ENCODE measurements around the gene CDHR1. TPM values are rescaled to one million over a fixed set of nuclear protein-coding genes. Genes with fewer than 3 reads are reported as not detected.

Gene CDHR1
- total and polyA plus RNA-seq, 2 of the 8 experiments (the other 6 are each of a cell fraction or from before 2014, with no cell fraction given): 3.9 to 10.5 TPM

DNA sequence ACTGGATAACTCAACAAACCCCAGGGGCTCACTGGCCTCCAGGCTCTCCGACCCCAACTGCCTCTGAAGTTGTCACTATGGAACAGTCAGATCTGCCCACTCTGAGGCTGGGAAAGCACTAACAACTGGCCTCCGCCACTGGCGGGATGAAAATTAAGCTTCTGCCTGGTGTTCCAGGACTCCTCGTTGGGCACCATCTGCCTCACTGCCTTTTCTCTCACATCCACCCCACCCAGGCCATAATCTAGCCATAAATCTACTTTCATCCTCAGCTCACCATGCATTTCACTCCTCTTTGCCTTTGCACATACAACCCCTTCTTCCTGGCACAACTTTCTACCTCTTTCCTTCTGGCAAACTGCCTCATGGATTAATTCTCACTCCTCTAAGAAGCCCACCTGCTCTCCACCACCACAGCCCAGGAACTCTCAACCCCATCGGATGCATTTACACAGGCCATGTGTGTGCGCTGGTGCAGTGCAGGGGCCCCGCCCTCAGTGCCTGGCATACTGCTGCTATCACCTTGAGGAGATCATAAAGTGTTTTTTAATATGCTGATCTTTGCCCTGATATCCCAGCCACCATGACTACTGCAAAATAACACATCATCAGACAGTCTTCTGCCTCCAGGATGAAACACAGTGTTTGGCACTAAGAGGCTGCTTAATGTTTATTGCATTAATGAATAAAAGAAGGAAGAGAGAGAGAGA lies 4.0 kb downstream of the CDHR1 start (continued):
- TF ChIP-seq, protein P1, sequence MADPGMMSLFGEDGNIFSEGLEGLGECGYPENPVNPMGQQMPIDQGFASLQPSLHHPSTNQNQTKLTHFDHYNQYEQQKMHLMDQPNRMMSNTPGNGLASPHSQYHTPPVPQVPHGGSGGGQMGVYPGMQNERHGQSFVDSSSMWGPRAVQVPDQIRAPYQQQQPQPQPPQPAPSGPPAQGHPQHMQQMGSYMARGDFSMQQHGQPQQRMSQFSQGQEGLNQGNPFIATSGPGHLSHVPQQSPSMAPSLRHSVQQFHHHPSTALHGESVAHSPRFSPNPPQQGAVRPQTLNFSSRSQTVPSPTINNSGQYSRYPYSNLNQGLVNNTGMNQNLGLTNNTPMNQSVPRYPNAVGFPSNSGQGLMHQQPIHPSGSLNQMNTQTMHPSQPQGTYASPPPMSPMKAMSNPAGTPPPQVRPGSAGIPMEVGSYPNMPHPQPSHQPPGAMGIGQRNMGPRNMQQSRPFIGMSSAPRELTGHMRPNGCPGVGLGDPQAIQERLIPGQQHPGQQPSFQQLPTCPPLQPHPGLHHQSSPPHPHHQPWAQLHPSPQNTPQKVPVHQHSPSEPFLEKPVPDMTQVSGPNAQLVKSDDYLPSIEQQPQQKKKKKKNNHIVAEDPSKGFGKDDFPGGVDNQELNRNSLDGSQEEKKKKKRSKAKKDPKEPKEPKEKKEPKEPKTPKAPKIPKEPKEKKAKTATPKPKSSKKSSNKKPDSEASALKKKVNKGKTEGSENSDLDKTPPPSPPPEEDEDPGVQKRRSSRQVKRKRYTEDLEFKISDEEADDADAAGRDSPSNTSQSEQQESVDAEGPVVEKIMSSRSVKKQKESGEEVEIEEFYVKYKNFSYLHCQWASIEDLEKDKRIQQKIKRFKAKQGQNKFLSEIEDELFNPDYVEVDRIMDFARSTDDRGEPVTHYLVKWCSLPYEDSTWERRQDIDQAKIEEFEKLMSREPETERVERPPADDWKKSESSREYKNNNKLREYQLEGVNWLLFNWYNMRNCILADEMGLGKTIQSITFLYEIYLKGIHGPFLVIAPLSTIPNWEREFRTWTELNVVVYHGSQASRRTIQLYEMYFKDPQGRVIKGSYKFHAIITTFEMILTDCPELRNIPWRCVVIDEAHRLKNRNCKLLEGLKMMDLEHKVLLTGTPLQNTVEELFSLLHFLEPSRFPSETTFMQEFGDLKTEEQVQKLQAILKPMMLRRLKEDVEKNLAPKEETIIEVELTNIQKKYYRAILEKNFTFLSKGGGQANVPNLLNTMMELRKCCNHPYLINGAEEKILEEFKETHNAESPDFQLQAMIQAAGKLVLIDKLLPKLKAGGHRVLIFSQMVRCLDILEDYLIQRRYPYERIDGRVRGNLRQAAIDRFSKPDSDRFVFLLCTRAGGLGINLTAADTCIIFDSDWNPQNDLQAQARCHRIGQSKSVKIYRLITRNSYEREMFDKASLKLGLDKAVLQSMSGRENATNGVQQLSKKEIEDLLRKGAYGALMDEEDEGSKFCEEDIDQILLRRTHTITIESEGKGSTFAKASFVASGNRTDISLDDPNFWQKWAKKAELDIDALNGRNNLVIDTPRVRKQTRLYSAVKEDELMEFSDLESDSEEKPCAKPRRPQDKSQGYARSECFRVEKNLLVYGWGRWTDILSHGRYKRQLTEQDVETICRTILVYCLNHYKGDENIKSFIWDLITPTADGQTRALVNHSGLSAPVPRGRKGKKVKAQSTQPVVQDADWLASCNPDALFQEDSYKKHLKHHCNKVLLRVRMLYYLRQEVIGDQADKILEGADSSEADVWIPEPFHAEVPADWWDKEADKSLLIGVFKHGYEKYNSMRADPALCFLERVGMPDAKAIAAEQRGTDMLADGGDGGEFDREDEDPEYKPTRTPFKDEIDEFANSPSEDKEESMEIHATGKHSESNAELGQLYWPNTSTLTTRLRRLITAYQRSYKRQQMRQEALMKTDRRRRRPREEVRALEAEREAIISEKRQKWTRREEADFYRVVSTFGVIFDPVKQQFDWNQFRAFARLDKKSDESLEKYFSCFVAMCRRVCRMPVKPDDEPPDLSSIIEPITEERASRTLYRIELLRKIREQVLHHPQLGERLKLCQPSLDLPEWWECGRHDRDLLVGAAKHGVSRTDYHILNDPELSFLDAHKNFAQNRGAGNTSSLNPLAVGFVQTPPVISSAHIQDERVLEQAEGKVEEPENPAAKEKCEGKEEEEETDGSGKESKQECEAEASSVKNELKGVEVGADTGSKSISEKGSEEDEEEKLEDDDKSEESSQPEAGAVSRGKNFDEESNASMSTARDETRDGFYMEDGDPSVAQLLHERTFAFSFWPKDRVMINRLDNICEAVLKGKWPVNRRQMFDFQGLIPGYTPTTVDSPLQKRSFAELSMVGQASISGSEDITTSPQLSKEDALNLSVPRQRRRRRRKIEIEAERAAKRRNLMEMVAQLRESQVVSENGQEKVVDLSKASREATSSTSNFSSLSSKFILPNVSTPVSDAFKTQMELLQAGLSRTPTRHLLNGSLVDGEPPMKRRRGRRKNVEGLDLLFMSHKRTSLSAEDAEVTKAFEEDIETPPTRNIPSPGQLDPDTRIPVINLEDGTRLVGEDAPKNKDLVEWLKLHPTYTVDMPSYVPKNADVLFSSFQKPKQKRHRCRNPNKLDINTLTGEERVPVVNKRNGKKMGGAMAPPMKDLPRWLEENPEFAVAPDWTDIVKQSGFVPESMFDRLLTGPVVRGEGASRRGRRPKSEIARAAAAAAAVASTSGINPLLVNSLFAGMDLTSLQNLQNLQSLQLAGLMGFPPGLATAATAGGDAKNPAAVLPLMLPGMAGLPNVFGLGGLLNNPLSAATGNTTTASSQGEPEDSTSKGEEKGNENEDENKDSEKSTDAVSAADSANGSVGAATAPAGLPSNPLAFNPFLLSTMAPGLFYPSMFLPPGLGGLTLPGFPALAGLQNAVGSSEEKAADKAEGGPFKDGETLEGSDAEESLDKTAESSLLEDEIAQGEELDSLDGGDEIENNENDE (IDR thresholded peaks at IDR 0.05; ENCODE audit: insufficient replicate concordance, low read length): no peak
- no peak for TF ChIP-seq BCL11A (IDR thresholded peaks at IDR 0.05; ENCODE audit: low read depth in 2 of 2, low read length in 2 of 2)
- no peak for TF ChIP-seq SIN3A (conservative IDR thresholded peaks at IDR 0.05 in 1 of 2, IDR thresholded peaks at IDR 0.05 in 1 of 2; ENCODE audit: low read depth in 1 of 2, low read length in 2 of 2)
- no peak for TF ChIP-seq POLR2A (IDR thresholded peaks at IDR 0.05; ENCODE audit: control extremely low read depth in 1 of 2, low read depth in 2 of 2, low read length in 2 of 2)
- no peak for TF ChIP-seq POLR2AphosphoS5 (IDR thresholded peaks at IDR 0.05; ENCODE audit: low read depth, low read length)
- no peak for TF ChIP-seq GABPA (IDR thresholded peaks at IDR 0.05; ENCODE audit: borderline replicate concordance, insufficient read depth, low read length)
- TF ChIP-seq EGR1 (IDR thresholded peaks at IDR 0.05; ENCODE audit: borderline replicate concordance, low read depth, low read length): no peak
- no peak for TF ChIP-seq SRF (IDR thresholded peaks at IDR 0.05; ENCODE audit: low read depth, low read length)
- TF ChIP-seq BRCA1 (IDR thresholded peaks at IDR 0.05; ENCODE audit: low read depth, low read length): no peak

Data from H1 (cell line).